Measurements from ENCODE around the gene FGD5.

GRCh38 chr3:14818804-14819500, at the start of gene FGD5:
- TF ChIP-seq CTCF (IDR thresholded peaks at IDR 0.05; ENCODE audit: low read length) (no peak), EZH2 (IDR thresholded peaks at IDR 0.05; ENCODE audit: borderline replicate concordance, low read length) (no peak)
